GM19468 (cell line): ENCODE measurements around the gene WASHC3.
"Not testable (repeated sequence)": the region's sequence is repeated elsewhere in the genome, so short reads cannot be mapped to it uniquely, and the experiment has no call there.

ENCODE experiments used
- ATAC-seq: cut with Tn5 transposase; IDR thresholded peaks from one replicate; pipeline ENCODE4 v1.9.1; 2021; ENCODE audit warnings: mild to moderate bottlenecking, moderate library complexity, moderate number of reproducible peaks; ENCODE audit not compliant: unreplicated experiment; ENCODE audit errors: extremely low read depth

WASHC3 gene

GRCh38 chr12:102052192-102053061 is 9.4 kb downstream of the WASHC3 start:
- ATAC-seq, result no peak

GRCh38 chr12:102051431-102051965 is 10.3 kb downstream of the WASHC3 start:
- no peak for ATAC-seq

- no peak for ATAC-seq
These were observed 10.9 kb downstream of the WASHC3 start for GRCh38 chr12:102050660-102051430.

GRCh38 chr12:102043928-102044327 is 17.9 kb downstream of the WASHC3 start:
- ATAC-seq, result peak; percentile 58

- no peak for ATAC-seq
These were observed 27.6 kb downstream of the WASHC3 start for GRCh38 chr12:102033991-102034745.

GRCh38 chr12:102031852-102032251 is 29.9 kb downstream of the WASHC3 start:
- ATAC-seq, result no peak

GRCh38 chr12:102029141-102029540 is 32.6 kb downstream of the WASHC3 start:
- ATAC-seq, result no peak

GRCh38 chr12:102026728-102027127 is 35.1 kb downstream of the WASHC3 start:
- no peak for ATAC-seq

- no peak for ATAC-seq
These were observed 37.0 kb downstream of the WASHC3 start for GRCh38 chr12:102024765-102025164.

- ATAC-seq, result no peak
These were observed 38.4 kb downstream of the WASHC3 start for GRCh38 chr12:102023343-102023930.

- no peak for ATAC-seq
These were observed 39.5 kb downstream of the WASHC3 start for GRCh38 chr12:102022286-102022685.

- ATAC-seq, result no peak
These were observed 40.1 kb downstream of the WASHC3 start for GRCh38 chr12:102021540-102022246.

GRCh38 chr12:102018607-102019006 is 43.2 kb downstream of the WASHC3 start:
- not testable (repeated sequence) for ATAC-seq

- ATAC-seq, result no peak
These were observed 45.3 kb downstream of the WASHC3 start for GRCh38 chr12:102016472-102016871.

GRCh38 chr12:102010265-102010994 is 51.4 kb downstream of the WASHC3 start:
- peak; percentile 90 for ATAC-seq

GRCh38 chr12:102009796-102010195 is 52.0 kb downstream of the WASHC3 start:
- ATAC-seq, result no peak

- ATAC-seq, result no peak
These were observed 53.1 kb downstream of the WASHC3 start for GRCh38 chr12:102008615-102009126.

- no peak for ATAC-seq
These were observed 56.5 kb downstream of the WASHC3 start for GRCh38 chr12:102005256-102005655.
